Activated gamma-delta T cell (primary cell): Measurements from ENCODE around the gene SUGT1.
"Not testable (repeated sequence)": the region's sequence is repeated elsewhere in the genome, so short reads cannot be mapped to it uniquely, and the experiment has no call there.

Experiments used
- DNase-seq: peaks from one replicate; lab custom pipeline; 2025; lab: John Stamatoyannopoulos, UW
- total RNA-seq, 2 donors: gene quantifications; one replicate each; lab custom pipeline; 2026; lab: John Stamatoyannopoulos, UW

Gene SUGT1
- 84.8 to 91.4 reads per million in 2 donors for total RNA-seq

- peak; percentile 91 for DNase-seq
Observed at GRCh38 chr13:52652196-52652979, at the start of gene SUGT1. Gene SUGT1, plus strand, starts transcription at chr13:52652836. Its CDS starts 85 bp downstream, at chr13:52652921.

DNA sequence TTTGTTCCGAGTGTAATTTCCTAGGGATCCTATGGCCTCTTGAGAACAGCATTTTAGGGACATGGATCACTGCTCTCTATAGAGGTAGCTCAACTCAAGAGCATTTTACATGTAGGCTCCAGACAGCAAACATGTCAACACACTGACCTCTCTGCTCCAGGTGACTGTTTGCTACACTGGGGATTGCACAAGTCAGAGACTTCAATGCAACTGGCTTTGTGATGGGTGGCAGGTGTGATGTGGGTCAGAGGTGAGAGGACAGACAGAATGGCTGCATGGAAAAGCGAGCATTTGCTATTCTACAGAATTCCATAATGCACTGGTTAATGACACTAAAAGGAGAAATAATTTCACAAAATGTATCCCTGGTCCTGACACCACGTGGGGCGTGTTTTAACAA, 49.3 kb upstream of the SUGT1 start:
- not testable (repeated sequence) for DNase-seq

- DNase-seq: not testable (repeated sequence)
Observed at GRCh38 chr13:52606126-52606525, 46.5 kb upstream of the SUGT1 start.

DNA sequence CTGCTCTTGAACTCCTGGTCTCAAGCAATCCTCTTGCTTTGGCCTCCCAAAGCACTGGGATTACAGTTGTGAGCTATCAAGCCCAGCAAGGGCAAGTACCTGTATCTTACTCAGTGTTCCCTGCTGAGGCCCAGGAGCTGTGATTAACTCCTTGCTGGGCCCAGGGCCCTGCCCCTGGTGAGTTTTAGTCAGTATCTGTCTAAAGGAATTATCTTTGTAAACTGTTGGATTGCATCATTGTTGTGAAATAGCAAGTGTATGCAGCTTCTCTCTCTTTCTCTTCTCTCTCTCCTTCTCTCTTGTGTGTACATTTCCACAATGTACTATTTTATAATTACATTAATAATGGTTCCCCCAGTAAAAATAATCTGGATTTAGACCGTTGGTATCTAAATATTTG, 45.8 kb upstream of the SUGT1 start:
- DNase-seq: not testable (repeated sequence)

DNA sequence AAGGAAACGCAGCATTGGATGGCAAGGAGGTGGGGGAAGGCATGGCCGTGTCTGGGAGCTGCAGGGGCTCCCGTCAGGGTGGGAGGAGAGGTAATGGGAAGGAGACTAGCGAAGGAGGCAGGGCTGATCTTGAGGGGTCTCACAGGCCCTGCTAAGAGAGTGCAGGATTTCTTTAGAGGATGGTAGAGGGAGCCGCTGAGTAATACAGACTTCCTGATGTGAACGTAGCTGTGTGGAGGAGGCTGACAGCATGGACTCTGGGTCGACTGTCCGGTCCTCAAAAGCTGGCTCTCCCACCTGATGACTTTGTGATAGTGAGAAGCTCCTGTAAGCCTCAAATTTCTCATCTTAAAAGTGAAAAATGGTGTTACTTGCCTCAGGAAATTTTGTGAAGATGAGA, 44.5 kb upstream of the SUGT1 start:
- DNase-seq: not testable (repeated sequence)

GRCh38 chr13:52609013-52609606, 43.5 kb upstream of the SUGT1 start:
- DNase-seq: not testable (repeated sequence)

- DNase-seq: not testable (repeated sequence)
Observed at GRCh38 chr13:52610158-52610557, 42.5 kb upstream of the SUGT1 start.

DNA sequence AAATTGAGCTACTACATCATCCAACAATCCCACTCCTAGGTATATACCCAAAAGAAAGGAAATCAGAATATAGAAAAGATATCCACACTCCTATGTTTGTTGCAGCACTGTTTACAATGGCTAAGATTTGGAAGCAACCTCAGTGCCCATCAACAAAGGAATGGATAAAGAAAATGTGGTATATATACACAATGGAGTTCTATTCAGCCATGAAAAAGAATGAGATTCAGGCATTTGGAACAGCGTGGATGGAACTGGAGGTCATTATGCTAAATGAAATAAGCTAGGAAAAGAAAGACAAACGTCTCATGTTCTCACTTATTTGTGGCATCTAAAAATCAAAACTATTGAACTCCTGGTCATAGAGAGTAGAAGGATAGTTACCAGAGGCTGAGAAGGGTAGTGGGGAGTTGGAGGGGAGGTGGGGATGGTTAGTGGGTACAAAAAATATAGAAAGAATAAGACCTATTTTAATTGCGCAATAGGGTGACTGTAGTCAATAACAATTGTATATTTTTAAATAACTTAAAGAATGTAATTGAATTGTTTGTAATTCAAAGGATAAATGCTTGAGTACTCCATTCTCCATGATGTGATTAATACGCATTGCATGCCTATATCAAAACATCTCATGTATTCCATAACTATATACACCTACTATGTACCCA, 37.4 kb upstream of the SUGT1 start:
- no peak for DNase-seq

- DNase-seq: no peak
Observed at GRCh38 chr13:52615812-52616211, 36.8 kb upstream of the SUGT1 start.

- peak; percentile 49 for DNase-seq
Observed at GRCh38 chr13:52617070-52618060, 35.3 kb upstream of the SUGT1 start.

- not testable (repeated sequence) for DNase-seq
Observed at GRCh38 chr13:52631083-52631690, 21.4 kb upstream of the SUGT1 start.

DNA sequence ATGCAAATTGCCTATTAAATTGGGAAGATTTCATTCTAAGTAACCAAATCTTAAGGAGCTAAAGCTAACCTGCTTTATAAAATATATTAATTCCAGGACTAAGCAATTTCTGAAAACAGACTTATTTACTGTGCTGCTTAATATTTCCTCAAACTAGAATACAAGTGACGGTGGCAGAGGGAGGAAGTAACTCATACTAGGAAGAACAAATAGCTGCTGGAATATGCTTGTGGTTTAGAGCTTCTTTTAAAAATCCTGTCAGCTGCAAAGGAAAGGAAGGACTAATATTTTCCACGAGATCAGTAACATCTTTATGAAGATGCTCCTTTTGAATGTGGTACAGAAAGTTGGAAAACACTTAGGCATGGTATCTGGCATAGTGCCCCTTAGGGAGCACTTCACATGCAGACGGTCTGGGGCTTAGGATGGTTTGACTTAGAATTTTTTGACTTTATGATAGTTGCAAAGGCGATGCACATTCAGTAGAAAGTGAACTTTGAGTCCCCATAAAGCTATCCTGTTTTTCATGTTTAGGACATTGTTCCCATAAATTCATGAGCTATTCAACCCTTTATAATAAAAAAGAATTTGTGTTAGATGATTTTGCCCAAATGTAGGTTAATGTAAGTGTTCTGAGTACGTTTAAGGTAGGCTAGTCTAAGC, 13.8 kb upstream of the SUGT1 start:
- no peak for DNase-seq

DNA sequence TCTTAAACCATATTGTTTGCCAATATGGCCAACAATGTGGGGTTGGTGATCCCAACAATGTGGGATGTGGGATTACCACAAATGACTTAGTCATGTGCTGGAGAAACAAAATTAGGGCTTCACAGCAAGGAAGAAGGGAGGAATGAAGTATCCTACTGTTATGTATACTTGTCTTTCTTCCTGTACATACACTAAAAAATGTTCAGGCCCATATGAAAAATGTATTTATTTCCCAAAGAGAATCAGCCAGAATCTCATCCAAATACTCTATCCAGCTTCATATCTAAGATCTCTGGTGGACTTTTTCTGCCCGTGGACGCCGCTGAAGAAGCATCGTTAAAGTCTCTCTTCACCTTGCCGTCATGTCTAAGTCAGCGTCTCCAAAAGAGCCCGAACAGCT, 10.5 kb upstream of the SUGT1 start, which contains the start of gene HNRNPA1L2:
Gene HNRNPA1L2 (plus strand): TSS at position 301 of the 400 bp plus-strand sequence. CDS start 62 bp downstream, at position 363.
- DNase-seq: no peak

- no peak for DNase-seq
Observed at GRCh38 chr13:52644108-52644507, 8.5 kb upstream of the SUGT1 start.

DNA sequence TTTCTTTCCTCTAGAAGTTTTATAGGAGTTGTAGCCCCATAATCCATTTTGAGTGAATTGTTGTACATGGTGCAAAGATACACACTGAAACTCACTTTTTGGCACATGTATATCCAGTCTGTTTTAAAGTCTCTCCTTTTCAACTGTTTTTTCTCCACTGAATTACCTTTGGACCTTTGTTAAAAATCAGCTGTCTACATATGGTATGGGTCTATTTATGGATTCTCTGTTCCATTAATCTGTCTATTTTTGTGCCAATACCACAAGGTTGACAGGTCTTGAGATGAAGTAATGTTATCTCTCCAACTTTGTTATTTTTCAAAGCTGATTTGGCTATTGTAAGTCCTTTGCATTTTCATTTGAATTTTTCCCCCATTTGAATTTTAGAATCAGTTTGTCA, 5.7 kb upstream of the SUGT1 start:
- DNase-seq: no peak

- no peak for DNase-seq
Observed at GRCh38 chr13:52650731-52651130, 1.9 kb upstream of the SUGT1 start.

DNA sequence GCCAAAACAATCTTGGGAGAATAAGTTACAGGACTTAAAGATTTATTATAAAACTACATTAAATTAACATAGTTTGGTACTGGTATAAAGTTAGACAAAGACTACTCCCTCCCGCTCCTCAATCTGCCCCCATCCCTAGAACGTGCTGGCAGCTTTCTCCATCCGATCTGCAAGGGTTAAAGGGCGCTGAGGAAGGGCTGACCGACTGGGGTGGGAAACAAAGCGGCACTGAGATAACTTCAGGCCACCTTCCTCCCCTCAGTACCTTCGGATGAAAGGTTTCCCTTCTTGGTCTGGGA, 790 bp upstream of the SUGT1 start:
- DNase-seq: no peak

- DNase-seq: no peak
Observed at GRCh38 chr13:52652980-52653303, 306 bp downstream of the SUGT1 start.

GRCh38 chr13:52659340-52659739, 6.7 kb downstream of the SUGT1 start:
- no peak for DNase-seq

DNA sequence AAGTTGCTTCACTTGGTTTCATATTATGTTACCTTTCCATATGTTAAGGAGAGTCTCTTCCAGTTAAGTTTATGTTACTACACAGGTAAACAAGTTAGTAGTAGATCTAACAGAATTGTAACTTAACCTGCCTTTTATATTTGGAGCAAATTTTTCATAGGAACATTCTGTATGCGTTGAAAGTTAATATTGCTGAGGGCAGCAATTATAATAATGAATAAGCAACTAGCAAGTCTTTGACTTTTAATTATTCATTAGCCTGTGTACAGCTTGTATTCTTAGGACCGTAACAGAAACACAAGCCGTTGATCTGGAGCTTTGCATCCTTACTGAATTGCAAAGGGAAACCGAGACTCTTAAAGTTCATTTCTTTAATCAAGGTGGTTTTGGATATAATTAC, 11.6 kb downstream of the SUGT1 start:
- DNase-seq: no peak

- no peak for DNase-seq
Observed at GRCh38 chr13:52665325-52665724, 12.7 kb downstream of the SUGT1 start.
